A549 (cell line): ENCODE data around the gene IFNW1. TPM values are rescaled to one million over a fixed set of nuclear protein-coding genes. Genes with fewer than 3 reads are reported as not detected.

Experiments
- ATAC-seq, 2 experiments: fragments of 200-7000 bp in 1 of 2; fragments of >200 bp in 1 of 2; cut with Nextera tagmentation in 1 of 2; cut with Tn5 transposase in 1 of 2; 3 replicates each; pipeline versions ENCODE4 v1.8.0 to v1.9.1; 2018 to 2020; ENCODE audit warnings: mild to moderate bottlenecking in 1 of 2, moderate library complexity in 1 of 2
- CTCF ChIA-PET: fragments of 300-600 bp; sonication (Branson Sonifier 250); formaldehyde crosslinking; extraction: SDS; loops from one replicate; lab custom pipeline; 2021; ENCODE audit warnings: antibody characterized with exemption, inconsistent platforms; lab: Yijun Ruan, JAX
- POLR2A ChIA-PET: fragments of 350-600 bp; formaldehyde crosslinking; extraction: SDS; loops from one replicate; lab custom pipeline; 2021; ENCODE audit warnings: antibody characterized with exemption, inconsistent platforms; lab: Yijun Ruan, JAX
- DNase-seq, 2 experiments: peaks; one replicate each; pipeline versions ENCODE4 v3.0.0 to v3.0.0-alpha.2; 2011 to 2016; ENCODE audit warnings: low read depth in 1 of 2, low spot score in 1 of 2
- FAIRE-seq: peaks from 2 replicates; lab custom pipeline; 2011; peaks lifted over from hg19 to GRCh38; lab: Jason Lieb, UNC
- H3K27ac ChIP-seq, 2 experiments: fragments of >200 bp; sonication (Bioruptor Twin); formaldehyde crosslinking; 3 replicates each; pipeline ENCODE4 v1.5.1; 2016 to 2017
- H3K4me1 ChIP-seq: fragments of >200 bp; sonication (Bioruptor Twin); formaldehyde crosslinking; 3 replicates; pipeline ENCODE4 v1.6.1; 2016
- H3K4me2 ChIP-seq: fragments of >200 bp; sonication (Bioruptor Twin); formaldehyde crosslinking; 3 replicates; pipeline ENCODE4 v1.6.1; 2016
- H3K4me3 ChIP-seq: fragments of >200 bp; sonication (Bioruptor Twin); formaldehyde crosslinking; 3 replicates; pipeline ENCODE4 v1.5.1; 2016
- H3K9me3 ChIP-seq: fragments of >200 bp; sonication (Bioruptor Twin); formaldehyde crosslinking; 3 replicates; pipeline ENCODE4 v1.6.1; 2016
- CBX8 ChIP-seq: fragments of 200-600 bp; sonication (generic); IDR thresholded peaks from 2 replicates; pipeline ENCODE4 v1.6.1; 2016
- CHD2 ChIP-seq: fragments of 150-350 bp; IDR thresholded peaks from 2 replicates; pipeline ENCODE4 v1.6.1; 2014; ENCODE audit warnings: low read length; ENCODE audit not compliant: partially characterized antibody
- CHD4 ChIP-seq: fragments of 200-600 bp; sonication (generic); IDR thresholded peaks from 2 replicates; pipeline ENCODE4 v1.6.1; 2016; ENCODE audit warnings: antibody characterized with exemption, mild to moderate bottlenecking, borderline replicate concordance
- EP300 ChIP-seq, 2 experiments: fragments of >200 bp; sonication (Bioruptor Twin); formaldehyde crosslinking; IDR thresholded peaks; 2 replicates in 1 of 2; 3 replicates in 1 of 2; pipeline ENCODE4 v1.6.1; 2016 to 2017
- FOSB ChIP-seq: fragments of 250-450 bp; sonication (Bioruptor Pico); IDR thresholded peaks from 2 replicates; pipeline ENCODE4 v1.5.0; 2020; ENCODE audit warnings: mild to moderate bottlenecking, moderate library complexity
- FOXS1 ChIP-seq: fragments of 250-450 bp; sonication (Bioruptor Pico); IDR thresholded peaks from 2 replicates; pipeline ENCODE4 v1.5.0; 2020; ENCODE audit warnings: mild to moderate bottlenecking, moderate library complexity
- GATA3 ChIP-seq: IDR thresholded peaks from 2 replicates; pipeline ENCODE4 v1.6.1; 2012; ENCODE audit warnings: borderline replicate concordance
- HDAC2 ChIP-seq: fragments of 200-600 bp; sonication (generic); IDR thresholded peaks from 2 replicates; pipeline ENCODE4 v1.6.1; 2016
- HES2 ChIP-seq: fragments of >200 bp; sonication (Bioruptor Twin); formaldehyde crosslinking; IDR thresholded peaks from 2 replicates; pipeline ENCODE4 v1.6.1; 2016
- HEYL ChIP-seq: fragments of 250-450 bp; sonication (Bioruptor Pico); IDR thresholded peaks from 2 replicates; pipeline ENCODE4 v1.8.0; 2021; ENCODE audit warnings: mild to moderate bottlenecking, moderate library complexity
- HOXA7 ChIP-seq: fragments of 250-450 bp; sonication (Bioruptor Pico); IDR thresholded peaks from 2 replicates; pipeline ENCODE4 v1.5.0; 2020; ENCODE audit warnings: mild to moderate bottlenecking, moderate library complexity
- HOXB13 ChIP-seq: fragments of 250-450 bp; sonication (Bioruptor Pico); IDR thresholded peaks from 2 replicates; pipeline ENCODE4 v1.5.0; 2020; ENCODE audit warnings: low read depth, mild to moderate bottlenecking, moderate library complexity
- HOXB5 ChIP-seq: fragments of 250-450 bp; sonication (Bioruptor Pico); IDR thresholded peaks from 2 replicates; pipeline ENCODE4 v1.5.0; 2020; ENCODE audit warnings: mild to moderate bottlenecking, moderate library complexity
- KDM1A ChIP-seq: fragments of 200-600 bp; sonication (generic); IDR thresholded peaks from 2 replicates; pipeline ENCODE4 v1.6.1; 2016; ENCODE audit warnings: low read depth, mild to moderate bottlenecking
- KDM5A ChIP-seq: fragments of 200-600 bp; sonication (generic); IDR thresholded peaks from 2 replicates; pipeline ENCODE4 v1.6.1; 2016; ENCODE audit warnings: antibody characterized with exemption, mild to moderate bottlenecking
- MAFK ChIP-seq: fragments of 450-650 bp; IDR thresholded peaks from 2 replicates; pipeline ENCODE4 v1.6.1; 2014; ENCODE audit not compliant: partially characterized antibody
- MAX ChIP-seq: IDR thresholded peaks from 2 replicates; pipeline ENCODE4 v1.6.1; 2012
- MAZ ChIP-seq: fragments of 150-350 bp; IDR thresholded peaks from 2 replicates; pipeline ENCODE4 v1.6.1; 2014; ENCODE audit warnings: antibody characterized with exemption, low read depth, low read length, borderline replicate concordance
- MYC ChIP-seq: IDR thresholded peaks from 2 replicates; pipeline ENCODE4 v1.6.1; 2012; ENCODE audit warnings: mild to moderate bottlenecking, inconsistent platforms, low read length, improper control_type of control experiment, borderline replicate concordance
- NPAS2 ChIP-seq: fragments of 250-450 bp; sonication (Bioruptor Pico); IDR thresholded peaks from 2 replicates; pipeline ENCODE4 v1.8.0; 2022; ENCODE audit warnings: mild to moderate bottlenecking, moderate library complexity, borderline replicate concordance
- PBX3 ChIP-seq: IDR thresholded peaks from 2 replicates; pipeline ENCODE4 v1.6.1; 2012
- PHF8 ChIP-seq: fragments of 200-600 bp; sonication (generic); IDR thresholded peaks from 2 replicates; pipeline ENCODE4 v1.6.1; 2016; ENCODE audit warnings: low read depth, mild to moderate bottlenecking, antibody characterized with exemption, moderate library complexity, borderline replicate concordance
- POLR2A ChIP-seq: IDR thresholded peaks from 2 replicates; pipeline ENCODE4 v1.6.1; 2012; ENCODE audit warnings: mild to moderate bottlenecking, low read length
- RCOR1 ChIP-seq: fragments of 150-350 bp; IDR thresholded peaks from 2 replicates; pipeline ENCODE4 v1.6.1; 2014; ENCODE audit warnings: antibody characterized with exemption, low read length, low read depth
- REST ChIP-seq: fragments of 200-600 bp; sonication (generic); IDR thresholded peaks from 2 replicates; pipeline ENCODE4 v1.6.1; 2016; ENCODE audit warnings: antibody characterized with exemption, mild to moderate bottlenecking, moderate library complexity
- RFX5 ChIP-seq: fragments of 450-650 bp; IDR thresholded peaks from 2 replicates; pipeline ENCODE4 v1.7.1; 2014; ENCODE audit warnings: antibody characterized with exemption, mild to moderate bottlenecking, moderate library complexity
- RNF2 ChIP-seq: fragments of 200-600 bp; sonication (generic); IDR thresholded peaks from 2 replicates; pipeline ENCODE4 v1.6.1; 2016; ENCODE audit warnings: low read depth, mild to moderate bottlenecking, antibody characterized with exemption, moderate library complexity, borderline replicate concordance
- WGBS: methylation state at CpG from one replicate; pipeline ENCODE4 v1.1.6; 2017; ENCODE audit errors: missing lambda C conversion rate; 5-methylcytosine and 5-hydroxymethylcytosine counted together
- polyA plus RNA-seq, 4 experiments: library from polyadenylated mRNA; depleted of rRNA in 3 of 4; stranded (reverse); fragments of >200 nt; fragmentation: RNase III in 1 of 4; extraction: RNeasy Plus Mini Kit Qiagen cat#74134 plus additional on column Dnase treatment in 1 of 4; gene quantifications; 2 replicates in 3 of 4; 3 replicates in 1 of 4; pipeline ENCODE4 v1.2.3, GENCODE V29; 2011 to 2017
- TF ChIP-seq, protein P1 (sequence below): fragments of >200 bp; sonication (Bioruptor Twin); formaldehyde crosslinking; IDR thresholded peaks from 3 replicates; pipeline ENCODE4 v1.6.1; 2016
- TF ChIP-seq, protein P2 (sequence below): fragments of 250-450 bp; sonication (Bioruptor Pico); IDR thresholded peaks from 2 replicates; pipeline ENCODE4 v1.5.0; 2020; ENCODE audit warnings: low read depth, mild to moderate bottlenecking, moderate library complexity

The IFNW1 gene
- polyA plus RNA-seq, 2 of the 4 experiments (the other 2 are of a cell fraction): not detected

DNA sequence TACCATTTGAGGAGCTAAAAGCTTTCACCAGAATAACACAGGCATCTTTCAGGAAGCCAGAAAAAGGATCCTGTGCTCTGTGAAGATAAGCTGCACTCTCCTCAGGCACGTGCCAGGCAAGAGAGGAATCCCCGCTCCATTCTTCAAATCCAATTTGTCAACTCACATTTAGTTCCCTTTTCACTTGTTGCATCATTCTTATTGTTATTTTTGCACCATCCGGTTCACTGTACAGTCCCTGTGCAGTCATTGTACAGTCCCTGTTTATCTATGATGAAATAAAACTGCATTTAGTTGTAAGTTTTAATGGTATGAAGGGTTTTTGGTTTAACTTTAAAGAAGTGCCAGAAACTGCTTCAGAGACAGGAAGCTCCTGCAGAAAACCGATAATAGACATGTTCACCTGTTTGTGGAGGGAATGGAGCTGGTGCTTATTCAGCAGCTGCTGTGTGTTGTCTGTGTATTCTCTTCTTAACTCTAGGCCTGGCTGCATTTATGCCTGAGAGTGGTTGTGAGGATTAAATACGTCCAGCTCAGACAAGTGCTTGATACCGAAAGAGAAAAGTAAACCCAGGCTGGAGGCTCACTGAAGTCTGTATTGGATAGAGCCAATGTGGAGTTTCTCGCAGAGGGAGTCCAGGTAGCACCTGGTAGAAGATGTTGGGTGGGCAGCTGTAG is 22.4 kb downstream of the IFNW1 start:
- ChIA-PET CTCF (interaction anchor here (0.7 to 1.8 kb wide), 4 partner anchors 8 to 1192 kb away, joined by 3 read pairs; no protein-coding TSS in a partner anchor), POLR2A (no interaction called here)
- Histone ChIP-seq H3K4me3 (no peak overlapping the region), H3K9me3 (no peaks in the 10 kb centered on the region), H3K4me2 (no peak overlapping the region), H3K4me1 (no peaks in the 10 kb centered on the region)
- WGBS: 57% methylated on average over 7 of the region's 7 CpGs
- FAIRE-seq (no peak), ATAC-seq (no peak)
- no peak for TF ChIP-seq MYC
- TF ChIP-seq HOXA7 (CRISPR knock-in tag): no peak
- TF ChIP-seq PHF8: no peak
- no peak for TF ChIP-seq FOSB
- TF ChIP-seq CHD2: no peak
- no peak for TF ChIP-seq PBX3
- TF ChIP-seq EP300 (IDR thresholded peaks at IDR 0.05): no peak
- no peak for TF ChIP-seq HES2
- TF ChIP-seq GATA3: no peak
- no peak for TF ChIP-seq RFX5
- no peak for TF ChIP-seq KDM1A
- no peak for TF ChIP-seq NPAS2
- TF ChIP-seq HEYL (CRISPR knock-in tag): no peak
- TF ChIP-seq CBX8: no peak
- TF ChIP-seq, protein P1, sequence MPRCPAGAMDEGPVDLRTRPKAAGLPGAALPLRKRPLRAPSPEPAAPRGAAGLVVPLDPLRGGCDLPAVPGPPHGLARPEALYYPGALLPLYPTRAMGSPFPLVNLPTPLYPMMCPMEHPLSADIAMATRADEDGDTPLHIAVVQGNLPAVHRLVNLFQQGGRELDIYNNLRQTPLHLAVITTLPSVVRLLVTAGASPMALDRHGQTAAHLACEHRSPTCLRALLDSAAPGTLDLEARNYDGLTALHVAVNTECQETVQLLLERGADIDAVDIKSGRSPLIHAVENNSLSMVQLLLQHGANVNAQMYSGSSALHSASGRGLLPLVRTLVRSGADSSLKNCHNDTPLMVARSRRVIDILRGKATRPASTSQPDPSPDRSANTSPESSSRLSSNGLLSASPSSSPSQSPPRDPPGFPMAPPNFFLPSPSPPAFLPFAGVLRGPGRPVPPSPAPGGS: no peak
- TF ChIP-seq, protein P2, sequence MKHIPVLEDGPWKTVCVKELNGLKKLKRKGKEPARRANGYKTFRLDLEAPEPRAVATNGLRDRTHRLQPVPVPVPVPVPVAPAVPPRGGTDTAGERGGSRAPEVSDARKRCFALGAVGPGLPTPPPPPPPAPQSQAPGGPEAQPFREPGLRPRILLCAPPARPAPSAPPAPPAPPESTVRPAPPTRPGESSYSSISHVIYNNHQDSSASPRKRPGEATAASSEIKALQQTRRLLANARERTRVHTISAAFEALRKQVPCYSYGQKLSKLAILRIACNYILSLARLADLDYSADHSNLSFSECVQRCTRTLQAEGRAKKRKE (CRISPR knock-in tag): no peak
- TF ChIP-seq RCOR1: no peak
- TF ChIP-seq MAFK: no peak
- TF ChIP-seq, all 56 proteins: peak for 0
- DNase-seq: no peak
- no peak overlapping the region for H3K27ac ChIP-seq

- 16% methylated on average over 2 of the region's 2 CpGs for WGBS
- ChIA-PET POLR2A (no interaction called here), CTCF (interaction anchor here (1.2 to 1.5 kb wide), 2 partner anchors 21 to 173 kb away, joined by 3 read pairs; no protein-coding TSS in a partner anchor)
- DNase-seq: no peak
- ATAC-seq: no peak
- TF ChIP-seq POLR2A (no peak), MAZ (no peak), REST (no peak), MAX (no peak), FOXS1 (CRISPR knock-in tag) (no peak), CHD2 (no peak), MAFK (no peak), GATA3 (no peak), RNF2 (no peak), HDAC2 (no peak), CHD4 (no peak), MYC (no peak), HOXB5 (no peak), KDM5A (no peak), RCOR1 (no peak), HOXB13 (CRISPR knock-in tag) (no peak)
- FAIRE-seq: no peak
- Histone ChIP-seq H3K9me3 (no peaks in the 10 kb centered on the region), H3K4me2 (no peak overlapping the region), H3K4me1 (no peaks in the 10 kb centered on the region), H3K4me3 (no peak overlapping the region), H3K27ac (no peak overlapping the region)
These were observed 27.3 kb downstream of the IFNW1 start for GRCh38 chr9:21114311-21114710.
